ENCODE measurements around the gene HNMT. TPM values are rescaled to one million over a fixed set of nuclear protein-coding genes. Genes with fewer than 3 reads are reported as not detected.

HNMT gene
- 3.2 and 3.6 TPM in 2 replicates for total RNA-seq (2021; fragmentation: NEBNext Ultra II Directional; extraction: Animal tissue kit (Norgen Biotek cat#: 25700))
- polyA plus RNA-seq (2011; rRNA removed), result 0.77 and 1.6 TPM in 2 replicates
- polyA plus RNA-seq (2011; cell fraction: cytosol; rRNA removed), result 2.2 TPM
- 0.44 TPM for polyA plus RNA-seq (2011; cell fraction: nucleus; rRNA removed)
- 1.7 to 6.0 TPM (median 3.3 TPM) in 4 replicates for polyA plus RNA-seq (2012, experiment 1 of 2)
- polyA plus RNA-seq (2012, experiment 2 of 2), result 0.59 TPM
- polyA plus RNA-seq (2013, experiment 1 of 2), result 6.2 TPM
- polyA plus RNA-seq (2013, experiment 2 of 2), result 5.1 TPM
- polyA minus RNA-seq (2011; rRNA and poly(A)+ RNA removed), result 1.3 and 2.1 TPM in 2 replicates
- not detected for polyA minus RNA-seq (2011; cell fraction: cytosol; rRNA and poly(A)+ RNA removed)
- 4.2 TPM for polyA minus RNA-seq (2011; cell fraction: nucleus; rRNA and poly(A)+ RNA removed)
- long read RNA-seq, experiment 1, partial matches to known transcripts, result 0 of 1 reads
- long read RNA-seq, experiment 1, other reads (novel, unspliced or antisense), result 0 of 1 reads
- long read RNA-seq, experiment 2, partial matches to known transcripts, result 0 of 3 reads
- long read RNA-seq, experiment 2, other reads (novel, unspliced or antisense), result 1 of 3 reads

- no peaks in the 10 kb centered on the region for H4K20me1 ChIP-seq (replicated peaks in 1 of 2; ENCODE audit: control insufficient read depth in 1 of 2, insufficient read depth in 2 of 2, low read length in 2 of 2)
- H3K4me3 ChIP-seq (ENCODE audit: extremely low read depth in 1 of 4, insufficient read depth in 2 of 4, low read depth in 3 of 4, low read length in 4 of 4), result peak within 1 kb of the TSS; percentile 22 to 38 (median 34); a peak in 5 of 8 replicates
- ChIA-PET POLR2A (ENCODE audit: partially characterized antibody) (interaction anchor here (0.5 to 1.4 kb wide), 2 partner anchors 11 to 236 kb away, joined by 3 to 5 read pairs; no protein-coding TSS in a partner anchor), CTCF (ENCODE audit: partially characterized antibody) (interaction anchor here (0.7 to 1.1 kb wide), 8 partner anchors 16 to 838 kb away, joined by 3 to 5 read pairs (median 3); no protein-coding TSS in a partner anchor)
- peak within 1 kb of the TSS; percentile 100 for H2AFZ ChIP-seq (ENCODE audit: low read length)
- 46% methylated on average over 15 of the region's 15 CpGs; no CpG with 5 or more reads in 1 of the 2 experiments for WGBS, 2 experiments (ENCODE audit: extremely low coverage in 1 of 2, insufficient coverage in 1 of 2, insufficient read length in 1 of 2, insufficient replicate concordance in 2 of 2, low coverage in 1 of 2, low lambda C conversion rate in 2 of 2, missing lambda C conversion rate in 1 of 2)
- H2BK120ac ChIP-seq (replicated peaks; ENCODE audit: low read depth, low read length), result peak within 1 kb of the TSS; percentile 60
- H3K9me3 ChIP-seq (ENCODE audit: insufficient read depth in 2 of 2, low read depth in 1 of 2, low read length in 1 of 2), result no peaks in the 10 kb centered on the region
- no peaks in the 10 kb centered on the region for H3K27me3 ChIP-seq (replicated peaks in 1 of 4; ENCODE audit: control insufficient read depth in 3 of 4, extremely low read depth in 1 of 4, insufficient read depth in 3 of 4, low read length in 3 of 4)
- no peak within 1 kb of the TSS for H3K14ac ChIP-seq (ENCODE audit: insufficient read length)
- H3K4me1 ChIP-seq (replicated peaks in 1 of 4; ENCODE audit: control insufficient read depth in 3 of 4, insufficient read depth in 4 of 4, low read length in 3 of 4), result peaks cover 0 to 12% (median 5%) of the 10 kb centered on the region in 4 experiments; a peak in 5 of 7 replicates
- peak within 1 kb of the TSS; percentile 17 for H3K18ac ChIP-seq (ENCODE audit: extremely low read depth, low read length)
- no peaks in the 10 kb centered on the region for H3K79me1 ChIP-seq (ENCODE audit: low read depth, low read length)
- H3K4ac ChIP-seq (replicated peaks; ENCODE audit: insufficient read length, low read depth, low read length), result no peak within 1 kb of the TSS
- no peak within 1 kb of the TSS for H3K56ac ChIP-seq (replicated peaks; ENCODE audit: insufficient read length, low read depth, low read length)
- peak within 1 kb of the TSS; percentile 80 for H2BK5ac ChIP-seq (ENCODE audit: low read depth, low read length)
- peak within 1 kb of the TSS; percentile 36; the same call in 1 of the 2 replicates for H3K27ac ChIP-seq (ENCODE audit: low read depth, low read length)
- no peak within 1 kb of the TSS for H4K5ac ChIP-seq (ENCODE audit: insufficient read length, low read depth, low read length)
- H2BK15ac ChIP-seq (ENCODE audit: low read length), result 0 out of 2 replicates have a peak within 1 kb of the TSS, but pooled peaks have one; percentile 83
- no peaks in the 10 kb centered on the region for H3K23me2 ChIP-seq (ENCODE audit: low read depth, low read length)
- H4K91ac ChIP-seq (replicated peaks; ENCODE audit: insufficient read length, low read length), result peak within 1 kb of the TSS; percentile 39
- peak within 1 kb of the TSS; percentile 91 for H2BK12ac ChIP-seq (ENCODE audit: low read depth, low read length)
- H3K9ac ChIP-seq (replicated peaks in 1 of 4; ENCODE audit: extremely low read depth in 1 of 4, low read depth in 3 of 4, low read length in 3 of 4), result peak within 1 kb of the TSS in 3 of 4 experiments; percentile 6 to 48 (median 40); a peak in 3 of 7 replicates
- H3K4me2 ChIP-seq (ENCODE audit: insufficient read depth in 1 of 2, low read depth in 2 of 2, low read length in 2 of 2), result peak within 1 kb of the TSS; percentile 54 to 67
- H3K36me3 ChIP-seq (ENCODE audit: control insufficient read depth in 2 of 4, insufficient read depth in 4 of 4, low read length in 3 of 4), result no peaks in the 10 kb centered on the region
- no peaks in the 10 kb centered on the region for H3K79me2 ChIP-seq (ENCODE audit: control insufficient read depth in 1 of 2, insufficient read depth in 2 of 2, low read length in 2 of 2)
- peak in 1 of 2 experiments; percentile 53 for DNase-seq (ENCODE audit: low read depth in 1 of 2, low spot score in 2 of 2)
- peak within 1 kb of the TSS; percentile 78; the same call in 1 of the 2 replicates for H4K8ac ChIP-seq (ENCODE audit: extremely low read depth, insufficient read depth, low read length)
- FAIRE-seq, result peak; percentile 36
- H2BK20ac ChIP-seq (ENCODE audit: low read length), result peak within 1 kb of the TSS; percentile 75
- 0 out of 2 replicates have a peak within 1 kb of the TSS, but pooled peaks have one; percentile 11 for H2AK5ac ChIP-seq (ENCODE audit: low read depth, low read length)
- H3K23ac ChIP-seq (ENCODE audit: insufficient read length), result no peak within 1 kb of the TSS
- TF ChIP-seq CBX8 (IDR thresholded peaks at IDR 0.05; ENCODE audit: borderline replicate concordance, low read depth, low read length) (no peak), KDM1A (IDR thresholded peaks at IDR 0.05; ENCODE audit: borderline replicate concordance, low read length) (no peak), ASH2L (IDR thresholded peaks at IDR 0.05; ENCODE audit: low read length) (peak; percentile 83), YY1 (IDR thresholded peaks at IDR 0.05; ENCODE audit: low read depth, low read length) (0 out of 2 replicates have a peak, but pooled peaks have one; percentile 14), TAF1 (IDR thresholded peaks at IDR 0.05; ENCODE audit: low read depth, low read length) (no peak), EZH2 (IDR thresholded peaks at IDR 0.05; ENCODE audit: low read depth, low read length, severe bottlenecking) (no peak), RXRA (IDR thresholded peaks at IDR 0.05; ENCODE audit: insufficient read depth, low read depth, low read length) (no peak)
- TF ChIP-seq, protein P1, sequence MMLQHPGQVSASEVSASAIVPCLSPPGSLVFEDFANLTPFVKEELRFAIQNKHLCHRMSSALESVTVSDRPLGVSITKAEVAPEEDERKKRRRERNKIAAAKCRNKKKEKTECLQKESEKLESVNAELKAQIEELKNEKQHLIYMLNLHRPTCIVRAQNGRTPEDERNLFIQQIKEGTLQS (IDR thresholded peaks at IDR 0.05; ENCODE audit: insufficient read depth, low read depth, low read length), result no peak
Measured at GRCh38 chr2:137964066-137964858, at the start of gene HNMT. Gene HNMT, plus strand, starts transcription at chr2:137964473. Its CDS starts 19 bp downstream, at chr2:137964492.
